SU-DHL-6 (cell line): ENCODE data around the gene IL27RA.

Experiments used
- H2AFZ ChIP-seq: fragments of 200-600 bp; sonication (generic); 2 replicates; pipeline ENCODE4 v1.6.1; 2014; ENCODE audit warnings: low read depth, mild to moderate bottlenecking, moderate library complexity, mixed read lengths, antibody characterized with exemption, low read length; ENCODE audit not compliant: severe bottlenecking
- H3F3A ChIP-seq: fragments of 200-600 bp; shearing (Covaris generic); 2 replicates; pipeline ENCODE4 v1.6.0; 2016; ENCODE audit warnings: antibody characterized with exemption, mild to moderate bottlenecking; ENCODE audit not compliant: insufficient read depth
- H3K27ac ChIP-seq: fragments of 200-600 bp; sonication (generic); 2 replicates; pipeline ENCODE4 v1.5.1; 2016; ENCODE audit warnings: low read depth, mild to moderate bottlenecking, low read length, moderate library complexity, mixed read lengths
- H3K27me3 ChIP-seq: fragments of 200-600 bp; sonication (generic), shearing (Covaris generic); 2 replicates; pipeline ENCODE4 v1.6.0; 2014; ENCODE audit warnings: mild to moderate bottlenecking, low read length
- H3K36me3 ChIP-seq: fragments of 200-600 bp; sonication (generic); 2 replicates; pipeline ENCODE4 v1.6.1; 2014; ENCODE audit warnings: mild to moderate bottlenecking, low read length, mixed read lengths
- H3K4me2 ChIP-seq: fragments of 300-600, 200-600 bp; shearing (Covaris generic), sonication (generic); 2 replicates; pipeline ENCODE4 v1.6.0; 2014; ENCODE audit warnings: low read length, low read depth, mild to moderate bottlenecking; ENCODE audit not compliant: poor library complexity, severe bottlenecking
- H3K4me3 ChIP-seq: fragments of 200-600 bp; sonication (generic); 2 replicates; pipeline ENCODE4 v1.5.1; 2014; ENCODE audit warnings: antibody characterized with exemption, low read length, mild to moderate bottlenecking, mixed read lengths; ENCODE audit not compliant: insufficient read depth, poor library complexity, severe bottlenecking
- H3K79me2 ChIP-seq: fragments of 200-600 bp; sonication (generic); 2 replicates; pipeline ENCODE4 v1.6.1; 2014; ENCODE audit warnings: mild to moderate bottlenecking, low read length, moderate library complexity; ENCODE audit not compliant: insufficient read depth
- H3K9ac ChIP-seq: fragments of 200-600 bp; sonication (generic); 2 replicates; pipeline ENCODE4 v1.7.0; 2014; ENCODE audit warnings: mild to moderate bottlenecking, low read length
- H3K9me2 ChIP-seq: fragments of 200-600 bp; sonication (generic); replicated peaks from 2 replicates; pipeline ENCODE4 v1.6.1; 2014; ENCODE audit warnings: low read length; ENCODE audit not compliant: insufficient read depth
- H3K9me3 ChIP-seq: fragments of 200-600 bp; sonication (generic); 2 replicates; pipeline ENCODE4 v1.6.1; 2014; ENCODE audit warnings: low read length, mixed read lengths; ENCODE audit not compliant: insufficient read depth
- H4K20me1 ChIP-seq: fragments of 200-600 bp; sonication (generic); 2 replicates; pipeline ENCODE4 v1.6.1; 2014; ENCODE audit warnings: low read depth, mild to moderate bottlenecking, antibody characterized with exemption, low read length, moderate library complexity, mixed read lengths
- EZH2phosphoT487 ChIP-seq: fragments of 200-600 bp; sonication (generic), shearing (Covaris generic); conservative IDR thresholded peaks from 2 replicates; pipeline ENCODE4 v1.6.1; 2018; ENCODE audit warnings: mild to moderate bottlenecking, antibody characterized with exemption, low read length, moderate library complexity, mixed read lengths
- TF ChIP-seq, protein P1 (sequence below): fragments of 200-600 bp; sonication (generic); IDR thresholded peaks from one replicate; pipeline ENCODE4 v1.5.1; 2017; ENCODE audit warnings: antibody characterized with exemption, mild to moderate bottlenecking, low read length, moderate library complexity; ENCODE audit not compliant: insufficient read depth, poor library complexity, severe bottlenecking

Gene IL27RA

DNA sequence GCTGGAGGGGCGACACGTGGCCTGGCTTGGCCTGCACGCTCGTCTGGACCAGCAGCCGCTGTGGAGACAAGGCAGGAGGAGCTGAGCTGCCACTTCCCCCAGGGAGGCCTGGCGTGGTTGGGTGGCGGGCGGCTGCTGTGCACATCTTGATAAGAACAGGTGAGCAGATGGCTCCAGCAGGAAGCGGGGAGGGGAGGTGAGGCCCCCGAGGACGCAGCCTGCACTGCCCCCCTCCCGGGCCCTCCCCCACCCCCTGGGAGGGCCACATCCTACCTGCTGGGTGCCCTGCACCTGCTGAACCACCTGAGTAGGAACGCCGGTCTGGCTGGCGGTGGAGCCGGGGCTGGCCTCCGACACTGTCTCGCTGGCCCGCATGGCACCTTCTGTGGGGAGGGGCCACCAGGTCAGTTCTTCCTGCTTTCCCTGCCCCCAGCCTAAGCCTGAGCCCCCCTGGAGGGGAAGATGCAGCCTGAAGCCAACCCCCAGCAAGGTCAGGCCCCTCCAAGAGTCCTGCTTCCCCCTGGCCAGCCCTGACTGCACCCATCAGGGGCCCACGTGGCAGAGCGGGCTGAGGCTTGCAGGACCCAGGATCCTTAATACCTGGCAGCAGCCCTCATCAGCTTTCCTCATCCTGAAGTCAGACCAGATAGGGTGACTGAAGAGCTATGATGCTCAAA is 48.2 kb upstream of the IL27RA start:
- Histone ChIP-seq H3K27me3 (no peaks in the 10 kb centered on the region), H2AFZ (no peak overlapping the region), H3K36me3 (no peaks in the 10 kb centered on the region), H3K9ac (peak overlapping the region; percentile 13; the same call in 1 of the 2 replicates), H3K9me3 (no peaks in the 10 kb centered on the region), H4K20me1 (no peaks in the 10 kb centered on the region), H3F3A (peaks cover 28% of the 10 kb centered on the region), H3K9me2 (no peaks in the 10 kb centered on the region), H3K4me3 (no peak overlapping the region), H3K4me2 (peak overlapping the region; percentile 5), H3K27ac (peak overlapping the region; percentile 10; the same call in 1 of the 2 replicates), H3K79me2 (no peaks in the 10 kb centered on the region)
- no peak for TF ChIP-seq EZH2phosphoT487
- TF ChIP-seq, protein P1, sequence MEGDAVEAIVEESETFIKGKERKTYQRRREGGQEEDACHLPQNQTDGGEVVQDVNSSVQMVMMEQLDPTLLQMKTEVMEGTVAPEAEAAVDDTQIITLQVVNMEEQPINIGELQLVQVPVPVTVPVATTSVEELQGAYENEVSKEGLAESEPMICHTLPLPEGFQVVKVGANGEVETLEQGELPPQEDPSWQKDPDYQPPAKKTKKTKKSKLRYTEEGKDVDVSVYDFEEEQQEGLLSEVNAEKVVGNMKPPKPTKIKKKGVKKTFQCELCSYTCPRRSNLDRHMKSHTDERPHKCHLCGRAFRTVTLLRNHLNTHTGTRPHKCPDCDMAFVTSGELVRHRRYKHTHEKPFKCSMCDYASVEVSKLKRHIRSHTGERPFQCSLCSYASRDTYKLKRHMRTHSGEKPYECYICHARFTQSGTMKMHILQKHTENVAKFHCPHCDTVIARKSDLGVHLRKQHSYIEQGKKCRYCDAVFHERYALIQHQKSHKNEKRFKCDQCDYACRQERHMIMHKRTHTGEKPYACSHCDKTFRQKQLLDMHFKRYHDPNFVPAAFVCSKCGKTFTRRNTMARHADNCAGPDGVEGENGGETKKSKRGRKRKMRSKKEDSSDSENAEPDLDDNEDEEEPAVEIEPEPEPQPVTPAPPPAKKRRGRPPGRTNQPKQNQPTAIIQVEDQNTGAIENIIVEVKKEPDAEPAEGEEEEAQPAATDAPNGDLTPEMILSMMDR: no peak

DNA sequence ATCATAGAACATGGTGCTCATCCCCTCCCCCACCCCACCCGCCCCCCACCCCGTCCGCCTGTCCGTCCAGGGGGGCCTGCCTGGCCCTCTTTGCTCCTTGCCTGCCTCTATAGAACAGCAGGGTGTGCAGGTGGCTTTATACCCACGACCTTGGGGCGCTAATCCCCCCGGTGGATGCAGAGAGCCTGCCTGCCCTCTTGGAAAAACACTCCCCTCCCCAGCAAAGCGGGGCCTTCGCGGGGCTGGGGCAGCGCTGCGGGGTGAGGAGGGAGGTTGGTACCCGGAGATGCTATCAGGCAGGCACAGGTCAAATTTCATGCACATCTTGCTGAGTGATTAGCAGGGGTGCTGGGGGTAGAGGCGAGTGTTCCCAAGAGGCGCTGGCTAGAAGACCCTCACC is 47.4 kb upstream of the IL27RA start:
- no peak overlapping the region for H2AFZ ChIP-seq
- TF ChIP-seq EZH2phosphoT487: no peak
- peak overlapping the region; percentile 15 for H3K4me2 ChIP-seq
- H3K9me2 ChIP-seq: no peaks in the 10 kb centered on the region
- no peaks in the 10 kb centered on the region for H4K20me1 ChIP-seq
- H3K4me3 ChIP-seq: no peak overlapping the region
- no peaks in the 10 kb centered on the region for H3K27me3 ChIP-seq
- H3K36me3 ChIP-seq: no peaks in the 10 kb centered on the region
- H3F3A ChIP-seq: peaks cover 28% of the 10 kb centered on the region
- no peaks in the 10 kb centered on the region for H3K9me3 ChIP-seq
- H3K79me2 ChIP-seq: no peaks in the 10 kb centered on the region
- H3K27ac ChIP-seq: peak overlapping the region; percentile 92
- peak overlapping the region; percentile 9; the same call in 1 of the 2 replicates for H3K9ac ChIP-seq

DNA sequence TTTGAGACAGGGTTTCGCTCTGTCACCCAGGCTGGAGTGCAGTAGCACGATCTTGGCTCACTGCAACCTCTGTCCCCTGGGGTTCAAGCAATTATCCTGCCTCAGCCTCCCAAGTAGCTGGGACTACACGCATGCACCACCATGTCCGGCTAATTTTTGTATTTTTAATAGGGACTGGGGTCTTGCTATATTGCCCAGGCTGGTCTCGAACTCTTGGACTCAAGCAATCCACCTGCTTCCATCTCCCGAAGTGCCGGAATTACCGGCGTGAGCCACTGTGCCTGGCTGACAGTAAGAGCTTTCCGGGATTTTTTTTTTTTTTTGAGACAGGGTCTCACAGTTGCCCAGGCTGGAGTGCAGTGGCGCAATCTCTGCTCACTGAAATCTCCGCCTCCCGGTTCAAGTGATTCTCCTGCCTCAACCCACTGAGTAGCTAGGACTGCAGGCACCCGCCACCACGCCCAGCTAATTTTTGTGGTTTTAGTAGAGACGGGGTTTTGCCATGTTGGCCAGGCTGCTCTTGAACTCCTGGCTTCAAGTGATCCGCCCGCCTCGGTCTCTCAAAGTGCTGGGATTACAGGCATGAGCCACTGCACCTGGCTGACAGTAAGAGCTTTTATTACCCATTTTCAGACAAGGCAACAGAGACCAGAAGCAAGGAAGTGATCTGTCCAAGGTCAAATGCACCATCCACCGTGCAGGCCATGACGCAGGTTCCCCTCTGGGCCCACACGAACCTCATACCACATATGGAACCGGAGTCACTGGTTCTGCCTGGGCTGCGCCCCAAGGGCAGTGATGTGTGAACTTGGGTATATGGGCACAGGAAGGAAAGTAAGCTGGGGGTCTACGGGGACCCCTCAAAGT is 46.5 kb upstream of the IL27RA start:
- Histone ChIP-seq H4K20me1 (no peaks in the 10 kb centered on the region), H3K9ac (peak overlapping the region; percentile 63), H3K9me3 (no peaks in the 10 kb centered on the region), H3K27me3 (no peaks in the 10 kb centered on the region), H3K4me3 (no peak overlapping the region), H2AFZ (peak overlapping the region; percentile 3), H3K27ac (peak overlapping the region; percentile 92), H3K36me3 (no peaks in the 10 kb centered on the region), H3F3A (peaks cover 28% of the 10 kb centered on the region), H3K9me2 (no peaks in the 10 kb centered on the region), H3K4me2 (peak overlapping the region; percentile 62), H3K79me2 (no peaks in the 10 kb centered on the region)
- TF ChIP-seq, protein P1: no peak
- no peak for TF ChIP-seq EZH2phosphoT487
